Large intestine (tissue), 3 donors: ENCODE data around the gene NKD2. TPM values are rescaled to one million over a fixed set of nuclear protein-coding genes. Genes with fewer than 3 reads are reported as not detected.

ENCODE experiments used
- DNase-seq, 2 donors: peaks; one replicate each; pipeline versions ENCODE4 v3.0.0 to v3.0.0-alpha.2; 2013
- H3K27ac ChIP-seq: one replicate; pipeline ENCODE4 v1.5.1; 2013; ENCODE audit warnings: low read length
- H3K27me3 ChIP-seq: 2 replicates; pipeline ENCODE4 v1.6.1; 2013; ENCODE audit warnings: low read length; ENCODE audit not compliant: control insufficient read depth, insufficient read depth
- H3K36me3 ChIP-seq: 2 replicates; pipeline ENCODE4 v1.6.1; 2013; ENCODE audit warnings: low read length; ENCODE audit not compliant: control insufficient read depth, insufficient read depth
- H3K4me1 ChIP-seq: one replicate; pipeline ENCODE4 v1.6.1; 2013; ENCODE audit warnings: low read length; ENCODE audit not compliant: control insufficient read depth, insufficient read depth
- H3K4me3 ChIP-seq: one replicate; pipeline ENCODE4 v1.5.1; 2013; ENCODE audit warnings: low read length
- H3K9me3 ChIP-seq: one replicate; pipeline ENCODE4 v1.6.1; 2013; ENCODE audit warnings: mild to moderate bottlenecking, low read depth, low read length, moderate library complexity; ENCODE audit not compliant: control insufficient read depth
- WGBS: methylation state at CpG from one replicate; pipeline ENCODE4 v1.1.5; 2013; ENCODE audit warnings: low lambda C conversion rate; ENCODE audit not compliant: insufficient coverage; 5-methylcytosine and 5-hydroxymethylcytosine counted together
- polyA plus RNA-seq: library from polyadenylated mRNA; unstranded; fragments of 120-200 nt; gene quantifications from one replicate; pipeline ENCODE4 v1.2.1, GENCODE V29; 2013

The NKD2 gene
- polyA plus RNA-seq, 1 donor, result 15.2 TPM

DNA sequence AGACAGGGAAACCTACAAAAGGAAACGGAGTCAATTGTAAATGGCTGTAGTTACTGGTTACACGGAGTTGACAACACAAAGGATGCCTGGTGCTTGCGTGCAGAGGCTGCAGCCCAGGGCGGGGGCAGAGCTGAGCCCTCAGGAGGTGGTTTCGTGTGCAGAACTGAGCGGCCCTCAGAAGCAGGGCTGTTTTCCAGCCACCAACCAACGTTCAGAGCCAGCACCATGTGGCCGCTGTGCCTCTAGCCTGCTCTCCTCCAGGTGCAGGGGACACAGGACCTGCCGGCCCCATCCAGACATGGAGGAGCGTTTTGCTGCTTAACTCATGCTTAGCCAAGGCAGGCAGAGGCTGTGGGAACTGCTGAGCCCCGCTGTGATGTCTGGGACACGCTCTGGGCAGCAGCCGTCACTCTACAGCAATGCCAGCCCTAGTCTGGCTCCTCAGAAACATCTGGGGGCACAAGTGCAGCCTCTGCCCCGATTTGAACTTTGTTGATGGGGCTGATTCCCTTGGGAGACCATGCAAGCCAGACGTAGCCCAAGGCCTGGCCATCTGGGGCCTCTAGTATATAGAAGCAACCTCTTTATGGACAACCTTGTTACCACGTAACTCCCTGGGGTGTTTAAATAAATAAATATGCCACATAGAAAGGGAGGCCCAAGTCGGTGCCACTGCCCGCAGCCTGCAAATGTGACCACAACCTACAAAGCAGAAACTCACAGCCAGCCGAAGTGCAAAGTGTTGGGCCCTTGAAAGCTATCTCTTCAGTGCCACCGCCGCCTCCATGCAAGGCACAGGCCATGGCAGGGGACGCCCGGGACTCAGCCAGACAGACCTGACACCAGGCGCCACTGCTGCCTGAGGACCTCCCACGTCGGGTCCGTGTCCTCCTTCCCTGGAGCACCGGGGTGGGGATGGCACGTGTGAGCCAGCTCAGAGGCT is 42.1 kb downstream of the NKD2 start:
- Histone ChIP-seq H3K9me3 (peaks cover 6% of the 10 kb centered on the region), H3K36me3 (peaks cover 51% of the 10 kb centered on the region), H3K4me3 (no peak overlapping the region), H3K4me1 (no peaks in the 10 kb centered on the region), H3K27ac (no peak overlapping the region), H3K27me3 (no peaks in the 10 kb centered on the region)
- no CpG with 5 or more reads among the region's 29 CpGs for WGBS
- DNase-seq, result no peak

DNA sequence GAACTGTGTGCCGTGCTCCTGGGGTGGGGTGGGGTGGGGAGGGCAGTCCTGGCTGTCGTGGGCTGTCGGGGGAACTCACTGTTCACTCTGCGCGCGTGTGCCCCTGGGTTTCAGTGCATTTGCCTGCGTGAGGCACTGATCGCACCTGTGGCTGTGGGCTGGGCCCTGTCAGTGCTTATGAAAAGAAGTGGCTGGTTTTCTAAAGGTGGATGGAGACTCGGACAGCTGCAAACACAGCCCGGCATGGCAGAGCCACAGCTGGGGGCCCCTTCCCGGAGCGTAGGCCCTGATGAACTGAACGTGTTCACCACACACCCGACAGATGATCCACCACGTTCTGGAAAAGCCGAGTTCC is 42.7 kb downstream of the NKD2 start:
- Histone ChIP-seq H3K9me3 (peaks cover 6% of the 10 kb centered on the region), H3K4me1 (no peaks in the 10 kb centered on the region), H3K27ac (no peak overlapping the region), H3K36me3 (peaks cover 57% of the 10 kb centered on the region), H3K4me3 (no peak overlapping the region), H3K27me3 (no peaks in the 10 kb centered on the region)
- DNase-seq, result no peak
- no CpG with 5 or more reads among the region's 16 CpGs for WGBS

DNA sequence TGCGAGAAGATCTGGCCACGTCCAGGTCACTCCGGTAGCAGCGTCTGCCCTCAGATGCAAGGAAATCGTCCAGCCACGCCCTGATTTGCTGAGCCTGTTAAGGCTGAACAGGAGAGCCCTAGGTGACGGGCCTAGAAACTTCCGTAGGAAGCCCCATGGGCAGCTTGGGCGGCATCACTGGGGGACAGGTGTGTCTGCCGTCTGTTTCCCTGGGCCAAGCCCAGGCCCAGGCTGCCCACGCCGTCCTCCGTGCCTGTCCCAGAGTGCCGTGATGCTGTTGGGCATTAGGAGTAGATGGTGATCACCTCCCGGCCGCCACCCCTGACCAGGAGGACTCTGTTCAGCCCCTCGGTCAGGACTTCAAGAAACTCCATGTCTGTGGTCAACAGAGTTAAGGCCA is 43.5 kb downstream of the NKD2 start:
- WGBS, result no CpG with 5 or more reads among the region's 17 CpGs
- Histone ChIP-seq H3K27ac (no peak overlapping the region), H3K4me1 (no peaks in the 10 kb centered on the region), H3K27me3 (no peaks in the 10 kb centered on the region), H3K36me3 (peaks cover 64% of the 10 kb centered on the region), H3K4me3 (no peak overlapping the region), H3K9me3 (peaks cover 6% of the 10 kb centered on the region)
- DNase-seq, result no peak

DNA sequence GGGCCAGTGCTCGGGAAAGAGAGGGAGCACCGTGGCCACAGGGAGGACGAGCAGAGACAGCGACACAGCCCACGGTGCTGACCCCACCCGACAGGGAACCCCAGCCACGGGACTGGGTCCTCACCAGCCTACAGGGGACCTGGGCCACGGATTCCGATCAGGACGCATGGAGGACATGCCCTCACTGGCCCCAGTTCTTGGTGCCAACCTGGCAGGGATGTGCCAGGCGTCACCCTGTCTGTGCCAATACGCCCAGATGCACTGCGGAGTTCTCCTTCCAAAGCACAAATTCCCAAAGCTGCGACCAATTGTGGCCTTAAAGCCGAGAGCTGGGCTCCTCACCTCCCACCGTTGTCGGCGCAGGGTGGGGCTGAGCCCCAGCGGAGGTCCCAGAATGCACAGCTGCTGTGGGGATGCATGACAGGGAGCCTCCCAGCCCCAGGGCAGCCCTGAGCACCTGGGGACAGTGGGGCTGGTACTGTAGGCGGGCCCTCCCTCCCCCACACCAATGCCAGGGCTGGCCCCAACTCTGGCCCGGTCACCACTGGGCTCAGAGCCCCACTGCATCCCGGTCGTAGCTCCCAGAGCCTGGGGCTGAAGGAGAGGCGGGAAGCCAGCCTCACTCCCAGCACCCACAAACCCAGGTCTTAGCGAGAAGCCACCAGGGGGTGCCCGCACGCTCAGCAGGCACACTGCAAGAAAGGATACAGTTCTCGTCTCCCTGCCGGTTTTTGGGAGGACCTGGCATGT is 44.2 kb downstream of the NKD2 start:
- Histone ChIP-seq H3K9me3 (peaks cover under 1% of the 10 kb centered on the region), H3K27ac (no peak overlapping the region), H3K4me1 (no peaks in the 10 kb centered on the region), H3K27me3 (no peaks in the 10 kb centered on the region), H3K4me3 (no peak overlapping the region), H3K36me3 (peaks cover 72% of the 10 kb centered on the region)
- no peak for DNase-seq
- WGBS, result no CpG with 5 or more reads among the region's 29 CpGs

DNA sequence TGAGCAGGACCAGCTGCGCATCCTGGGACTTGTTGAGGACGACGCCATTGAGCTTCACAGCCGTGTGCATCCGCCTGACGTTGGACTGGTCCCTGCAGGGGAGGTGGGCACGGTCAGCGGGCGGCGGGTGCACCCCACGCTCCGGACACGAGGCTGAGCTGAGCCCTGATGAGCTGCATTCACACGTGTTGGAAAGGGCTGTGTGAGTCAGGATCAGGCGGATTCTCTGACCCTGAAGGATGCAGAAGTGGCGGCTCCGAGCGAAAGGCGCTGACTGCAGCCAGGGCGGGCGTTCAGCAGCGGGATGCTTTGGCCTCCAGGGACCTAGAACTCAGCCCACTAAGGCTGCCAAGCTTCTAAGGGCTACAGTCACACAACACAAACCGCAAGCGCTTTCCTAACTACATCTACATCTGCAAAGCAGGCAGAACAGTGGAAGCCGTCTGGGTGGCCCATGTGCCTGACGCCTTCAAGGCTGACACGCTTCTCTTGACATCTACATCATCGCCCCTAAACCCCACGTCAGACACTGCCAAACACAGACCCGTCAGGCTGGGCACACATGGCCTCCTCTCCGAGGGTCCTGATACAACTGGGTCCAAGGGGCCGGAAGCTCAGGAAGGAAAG is 44.9 kb downstream of the NKD2 start:
- Histone ChIP-seq H3K4me3 (no peak overlapping the region), H3K27ac (no peak overlapping the region), H3K4me1 (no peaks in the 10 kb centered on the region), H3K27me3 (no peaks in the 10 kb centered on the region), H3K36me3 (peaks cover 79% of the 10 kb centered on the region), H3K9me3 (no peaks in the 10 kb centered on the region)
- DNase-seq, result no peak
- WGBS, result no CpG with 5 or more reads among the region's 32 CpGs

DNA sequence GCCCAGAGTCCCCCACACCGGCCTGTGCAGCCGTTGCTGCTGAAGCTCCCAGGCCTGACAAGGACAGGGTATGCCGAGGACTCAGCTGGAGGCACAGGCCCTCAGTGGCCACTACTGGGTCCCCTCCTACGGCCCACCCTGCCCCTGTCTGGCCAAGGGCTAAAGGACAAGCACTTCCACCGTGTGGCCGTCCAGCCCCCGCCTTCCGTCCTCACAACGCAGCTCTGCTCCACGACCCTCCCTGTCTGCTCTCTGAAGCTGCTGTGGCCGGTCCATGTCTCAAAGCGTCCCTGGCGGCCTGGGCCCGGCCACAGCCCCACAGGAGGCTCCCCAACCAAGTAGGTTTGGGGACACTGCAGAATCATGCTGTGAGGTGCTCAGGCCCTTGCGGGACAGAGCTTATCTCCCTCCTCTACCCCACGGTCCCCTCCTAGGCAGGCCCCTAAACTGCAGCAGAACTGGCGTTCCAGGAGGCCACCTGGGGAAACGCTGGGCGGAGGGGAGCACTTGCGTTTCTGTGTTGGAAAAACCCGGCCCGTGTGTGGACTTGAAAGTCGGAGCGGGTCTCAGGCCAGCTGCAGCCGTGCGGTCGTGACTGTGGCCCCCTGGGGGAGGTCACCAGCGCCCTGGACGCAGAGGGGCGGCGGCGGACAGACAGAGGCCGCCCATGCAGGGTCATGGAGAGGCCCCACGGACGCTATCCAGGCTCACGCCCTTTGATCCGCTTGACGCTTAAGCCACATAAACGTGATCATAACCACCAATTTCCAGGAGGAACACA is 45.6 kb downstream of the NKD2 start:
- no peaks in the 10 kb centered on the region for H3K27me3 ChIP-seq
- no peaks in the 10 kb centered on the region for H3K9me3 ChIP-seq
- no peak overlapping the region for H3K4me3 ChIP-seq
- DNase-seq, result no peak
- no peaks in the 10 kb centered on the region for H3K4me1 ChIP-seq
- H3K27ac ChIP-seq, result no peak overlapping the region
- H3K36me3 ChIP-seq, result peaks cover 85% of the 10 kb centered on the region
- WGBS, result no CpG with 5 or more reads among the region's 39 CpGs

DNA sequence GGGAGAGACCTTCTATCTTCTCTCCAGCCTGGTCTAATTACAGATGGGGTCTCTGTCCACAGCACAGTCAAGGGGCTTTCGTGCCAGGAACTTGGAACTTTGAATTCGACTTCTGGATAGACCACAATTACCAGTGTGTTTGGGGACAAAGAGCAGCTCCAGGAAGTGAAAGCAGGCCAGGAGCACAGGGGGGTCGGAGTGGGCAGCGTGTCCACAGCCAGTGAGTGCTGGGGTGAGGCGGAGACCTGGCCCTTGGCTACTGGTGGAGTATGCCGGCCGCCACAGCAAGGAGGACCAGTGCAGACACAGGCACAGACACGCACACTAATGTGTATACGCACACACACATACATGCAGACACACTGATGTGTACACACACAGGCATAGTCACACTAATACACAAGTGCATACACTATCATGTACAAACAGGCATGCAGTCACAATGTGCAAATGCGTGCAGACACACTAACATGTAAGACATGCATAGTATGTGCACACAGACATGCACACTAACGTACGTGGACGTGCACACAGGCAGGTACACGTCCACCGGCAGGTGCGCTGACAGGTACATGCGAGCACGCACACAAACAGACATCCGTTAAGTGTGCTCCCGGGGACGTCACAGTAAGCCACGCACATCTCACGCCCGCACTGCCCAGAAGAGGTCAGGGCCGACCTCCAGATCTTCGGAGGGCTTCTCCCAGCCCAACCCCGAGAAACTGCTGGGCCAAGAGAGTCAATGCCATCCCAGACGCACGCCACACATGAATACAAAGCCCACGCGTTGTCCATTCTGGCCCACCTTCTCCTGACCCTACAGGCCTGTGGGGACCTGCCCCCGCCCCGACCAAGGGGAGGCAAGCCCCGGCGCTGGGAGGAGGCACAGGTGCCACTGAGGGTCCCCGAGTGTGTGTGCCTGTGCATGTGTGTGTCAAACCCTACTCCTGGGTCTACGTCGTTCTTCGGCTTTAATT is 46.5 kb downstream of the NKD2 start:
- WGBS, result no CpG with 5 or more reads among the region's 39 CpGs
- H3K9me3 ChIP-seq, result no peaks in the 10 kb centered on the region
- no peaks in the 10 kb centered on the region for H3K4me1 ChIP-seq
- no peaks in the 10 kb centered on the region for H3K27me3 ChIP-seq
- H3K4me3 ChIP-seq, result no peak overlapping the region
- DNase-seq, result no peak
- H3K36me3 ChIP-seq, result peaks cover 93% of the 10 kb centered on the region
- H3K27ac ChIP-seq, result no peak overlapping the region

DNA sequence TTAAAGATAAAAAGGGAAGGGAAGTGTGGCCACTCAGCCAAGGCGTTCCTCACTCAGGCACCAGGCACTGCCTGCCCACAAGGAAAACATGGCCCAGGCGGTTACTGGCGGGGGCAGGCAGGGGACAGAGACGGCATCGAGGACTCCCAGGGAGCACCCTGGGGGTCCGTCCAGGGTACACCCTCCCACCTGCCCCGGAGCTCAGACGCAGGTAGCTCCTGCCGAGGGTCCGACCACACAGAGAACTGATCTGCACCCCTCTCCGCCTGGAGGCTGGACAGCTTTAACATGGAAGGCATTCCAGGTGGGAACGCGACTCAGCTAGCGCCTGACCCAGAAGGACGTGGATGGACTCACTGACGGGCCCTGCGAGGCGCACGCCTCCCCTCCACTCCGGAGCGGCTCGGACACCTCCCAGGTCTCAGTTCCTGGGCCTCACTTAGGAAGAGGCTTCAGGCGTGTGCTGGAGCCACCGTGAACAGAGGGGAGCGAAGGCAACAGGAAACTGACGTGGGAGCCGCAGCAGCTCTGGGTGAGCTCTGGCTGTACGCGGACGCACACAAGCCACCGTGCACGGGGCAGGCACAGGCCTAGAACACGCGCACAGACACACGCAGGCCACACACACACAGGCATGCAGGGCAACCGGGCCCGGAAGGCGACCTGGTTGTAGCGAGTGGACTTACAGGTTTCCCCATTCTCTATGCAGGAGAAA is 47.5 kb downstream of the NKD2 start:
- H3K27ac ChIP-seq, result no peak overlapping the region
- H3K36me3 ChIP-seq, result peaks cover 95% of the 10 kb centered on the region
- no peak overlapping the region for H3K4me3 ChIP-seq
- no peaks in the 10 kb centered on the region for H3K9me3 ChIP-seq
- no peaks in the 10 kb centered on the region for H3K27me3 ChIP-seq
- no peak for DNase-seq
- no peaks in the 10 kb centered on the region for H3K4me1 ChIP-seq
- WGBS, result no CpG with 5 or more reads among the region's 39 CpGs
